Neutrophil (primary cell): Measurements from ENCODE around the gene CSF1.

Experiments
- H3K27ac ChIP-seq: fragments of 200-600 bp; sonication (generic); 2 replicates; pipeline ENCODE4 v1.5.1; 2016; ENCODE audit warnings: mild to moderate bottlenecking, moderate library complexity
- H3K27me3 ChIP-seq: fragments of 200-600 bp; sonication (generic); 2 replicates; pipeline ENCODE4 v1.6.0; 2016; ENCODE audit warnings: mild to moderate bottlenecking
- H3K36me3 ChIP-seq: fragments of 200-600 bp; sonication (generic); 2 replicates; pipeline ENCODE4 v1.5.1; 2017
- H3K4me1 ChIP-seq, 2 experiments: fragments of 200-600 bp in 1 of 2; sonication (generic) in 1 of 2; 1 replicate in 1 of 2; 2 replicates in 1 of 2; pipeline versions ENCODE4 v1.5.1 to v1.6.1; 2013 to 2016; ENCODE audit warnings: low read depth in 1 of 2, low read length in 1 of 2, mild to moderate bottlenecking in 1 of 2, moderate library complexity in 1 of 2; ENCODE audit not compliant: control insufficient read depth in 1 of 2, insufficient read depth in 1 of 2
- H3K4me3 ChIP-seq, 2 experiments: fragments of 200-600 bp in 1 of 2; sonication (generic) in 1 of 2; 1 replicate in 1 of 2; 2 replicates in 1 of 2; pipeline ENCODE4 v1.5.1; 2013 to 2016; ENCODE audit warnings: low read depth in 1 of 2, low read length in 1 of 2, mild to moderate bottlenecking in 1 of 2, moderate library complexity in 1 of 2
- H3K9me3 ChIP-seq: fragments of 200-600 bp; sonication (generic); 2 replicates; pipeline ENCODE4 v1.5.1; 2016
- CTCF ChIP-seq: fragments of 200-600 bp; sonication (generic); IDR thresholded peaks from 2 replicates; pipeline ENCODE4 v1.5.1; 2016; ENCODE audit warnings: antibody characterized with exemption

Gene CSF1

GRCh38 chr1:109905491-109905890 lies 5.2 kb upstream of the CSF1 start:
- peaks cover 36% of the 10 kb centered on the region for H3K27me3 ChIP-seq
- H3K4me1 ChIP-seq, result peaks cover 32 to 34% of the 10 kb centered on the region in 2 experiments
- H3K9me3 ChIP-seq, result no peaks in the 10 kb centered on the region
- TF ChIP-seq CTCF, result no peak
- no peak overlapping the region for H3K4me3 ChIP-seq
- peak overlapping the region; percentile 52 for H3K27ac ChIP-seq
- no peaks in the 10 kb centered on the region for H3K36me3 ChIP-seq

- peaks cover 37% of the 10 kb centered on the region for H3K27me3 ChIP-seq
- H3K27ac ChIP-seq, result peak overlapping the region; percentile 52
- H3K36me3 ChIP-seq, result no peaks in the 10 kb centered on the region
- no peak for TF ChIP-seq CTCF
- H3K9me3 ChIP-seq, result no peaks in the 10 kb centered on the region
- H3K4me3 ChIP-seq, result no peak overlapping the region
- peaks cover 26 to 27% of the 10 kb centered on the region in 2 experiments for H3K4me1 ChIP-seq
Measured at GRCh38 chr1:109906160-109906838, 4.3 kb upstream of the CSF1 start.

- Histone ChIP-seq H3K27ac (peak overlapping the region; percentile 52), H3K4me1 (peaks cover 26 to 27% of the 10 kb centered on the region in 2 experiments), H3K4me3 (no peak overlapping the region), H3K27me3 (peaks cover 42% of the 10 kb centered on the region), H3K36me3 (no peaks in the 10 kb centered on the region), H3K9me3 (no peaks in the 10 kb centered on the region)
- TF ChIP-seq CTCF, result no peak
Measured at GRCh38 chr1:109906839-109907180, 3.8 kb upstream of the CSF1 start.

GRCh38 chr1:109907190-109907774 lies 3.4 kb upstream of the CSF1 start:
- Histone ChIP-seq H3K4me3 (no peak overlapping the region), H3K36me3 (no peaks in the 10 kb centered on the region), H3K27ac (no peak overlapping the region), H3K27me3 (peaks cover 47% of the 10 kb centered on the region), H3K9me3 (no peaks in the 10 kb centered on the region), H3K4me1 (peaks cover 28 to 31% of the 10 kb centered on the region in 2 experiments)
- no peak for TF ChIP-seq CTCF

GRCh38 chr1:109908836-109909235 lies 1.8 kb upstream of the CSF1 start:
- TF ChIP-seq CTCF, result no peak
- Histone ChIP-seq H3K4me3 (no peak overlapping the region), H3K4me1 (peaks cover 30 to 37% of the 10 kb centered on the region in 2 experiments), H3K36me3 (no peaks in the 10 kb centered on the region), H3K27ac (peak overlapping the region; percentile 3), H3K9me3 (no peaks in the 10 kb centered on the region), H3K27me3 (peaks cover 62% of the 10 kb centered on the region)
